ENCODE data around the gene RDH14.

RDH14 gene

DNA sequence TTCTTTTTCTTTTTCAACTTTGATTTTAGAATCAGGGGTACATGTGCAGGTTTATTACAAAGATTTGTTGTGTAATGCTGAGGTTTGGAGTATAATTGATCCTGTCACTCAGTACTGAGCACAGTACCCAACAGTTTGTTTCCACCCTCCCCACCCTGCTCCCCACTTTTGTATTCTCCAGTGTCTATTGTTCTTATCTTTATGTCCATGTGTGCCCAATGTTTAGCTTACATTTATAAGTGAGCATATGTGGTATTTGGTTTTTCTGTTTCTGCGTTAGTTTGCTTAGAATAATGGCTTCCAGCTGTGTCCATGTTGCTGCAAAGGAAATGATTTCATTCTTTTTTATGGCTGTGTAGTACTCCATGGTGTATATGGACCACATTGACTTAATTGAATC, 43.1 kb downstream of the RDH14 start:
- no peak for DNase-seq (ENCODE audit: extremely low read depth, low read depth)
- TF ChIP-seq, protein P1, sequence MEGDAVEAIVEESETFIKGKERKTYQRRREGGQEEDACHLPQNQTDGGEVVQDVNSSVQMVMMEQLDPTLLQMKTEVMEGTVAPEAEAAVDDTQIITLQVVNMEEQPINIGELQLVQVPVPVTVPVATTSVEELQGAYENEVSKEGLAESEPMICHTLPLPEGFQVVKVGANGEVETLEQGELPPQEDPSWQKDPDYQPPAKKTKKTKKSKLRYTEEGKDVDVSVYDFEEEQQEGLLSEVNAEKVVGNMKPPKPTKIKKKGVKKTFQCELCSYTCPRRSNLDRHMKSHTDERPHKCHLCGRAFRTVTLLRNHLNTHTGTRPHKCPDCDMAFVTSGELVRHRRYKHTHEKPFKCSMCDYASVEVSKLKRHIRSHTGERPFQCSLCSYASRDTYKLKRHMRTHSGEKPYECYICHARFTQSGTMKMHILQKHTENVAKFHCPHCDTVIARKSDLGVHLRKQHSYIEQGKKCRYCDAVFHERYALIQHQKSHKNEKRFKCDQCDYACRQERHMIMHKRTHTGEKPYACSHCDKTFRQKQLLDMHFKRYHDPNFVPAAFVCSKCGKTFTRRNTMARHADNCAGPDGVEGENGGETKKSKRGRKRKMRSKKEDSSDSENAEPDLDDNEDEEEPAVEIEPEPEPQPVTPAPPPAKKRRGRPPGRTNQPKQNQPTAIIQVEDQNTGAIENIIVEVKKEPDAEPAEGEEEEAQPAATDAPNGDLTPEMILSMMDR (IDR thresholded peaks at IDR 0.05; ENCODE audit: low read depth, low read length) = no peak

DNA sequence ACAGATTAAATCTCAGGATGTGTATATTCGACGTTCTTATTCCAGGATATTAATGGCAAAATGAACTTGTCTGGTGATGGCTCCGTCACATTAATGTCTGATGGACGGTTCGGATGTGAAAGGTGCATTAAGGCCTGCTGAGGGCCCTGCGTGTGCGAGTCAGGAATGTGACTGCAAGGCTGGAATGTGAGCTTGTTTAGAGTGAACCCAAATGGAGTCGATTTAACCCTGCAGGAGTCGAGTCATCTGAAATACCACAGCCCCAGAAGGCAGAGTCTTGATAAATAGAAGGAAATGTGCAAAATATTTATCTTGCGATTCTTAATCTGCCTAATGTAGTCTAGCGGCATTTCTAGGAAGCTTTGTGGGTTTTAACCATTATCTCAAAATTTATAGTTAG, 44.3 kb downstream of the RDH14 start:
- no peak for DNase-seq (ENCODE audit: extremely low read depth, low read depth)
- TF ChIP-seq, protein P1 (IDR thresholded peaks at IDR 0.05; ENCODE audit: low read depth, low read length) = no peak

DNA sequence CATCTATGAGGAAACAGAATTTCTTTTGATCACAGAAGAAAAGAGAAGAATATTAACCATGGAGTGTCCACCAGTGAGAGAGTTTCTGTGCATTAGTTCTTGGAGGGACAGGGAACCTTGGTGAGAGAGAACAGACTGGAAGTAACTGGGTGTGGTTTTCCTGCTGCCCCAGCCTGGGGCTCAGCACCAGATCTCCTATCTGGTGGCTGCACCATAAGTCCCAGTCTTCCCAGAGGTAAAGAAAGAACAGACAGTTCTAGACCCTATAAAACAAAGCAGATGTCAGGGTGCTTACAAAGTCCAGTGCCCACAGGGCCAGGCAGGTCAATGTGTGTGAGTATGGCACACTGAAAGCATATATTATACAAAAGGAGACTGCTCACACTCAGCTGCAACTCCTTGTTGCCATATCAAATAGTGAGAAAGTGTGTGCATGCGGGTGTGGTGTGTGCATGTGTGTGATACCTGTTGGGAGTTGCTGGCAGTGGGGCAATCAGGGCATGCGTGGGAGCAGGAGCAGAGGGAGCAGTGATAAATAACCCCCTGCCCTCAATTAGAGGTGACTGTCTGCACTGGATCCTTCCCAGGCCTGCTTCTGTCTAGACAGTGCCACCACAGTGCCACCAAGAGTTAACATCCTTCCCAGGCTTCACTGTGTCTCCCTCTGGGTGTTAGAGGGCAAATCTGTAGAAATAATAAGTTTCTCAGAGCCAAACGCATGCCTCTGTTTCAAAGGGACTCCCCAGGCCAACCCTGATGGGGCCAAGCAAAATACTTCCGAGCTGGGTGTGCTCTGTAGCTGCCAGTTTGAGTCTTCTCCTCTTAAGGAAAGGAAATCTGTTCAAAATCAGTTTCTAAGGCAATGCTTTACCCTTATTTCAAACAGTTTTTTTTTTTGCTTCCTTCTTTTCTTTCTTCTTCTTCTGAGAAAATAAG, 45.7 kb downstream of the RDH14 start:
- no peak for DNase-seq (ENCODE audit: extremely low read depth, low read depth)
- TF ChIP-seq, protein P1 (IDR thresholded peaks at IDR 0.05; ENCODE audit: low read depth, low read length) = no peak

DNA sequence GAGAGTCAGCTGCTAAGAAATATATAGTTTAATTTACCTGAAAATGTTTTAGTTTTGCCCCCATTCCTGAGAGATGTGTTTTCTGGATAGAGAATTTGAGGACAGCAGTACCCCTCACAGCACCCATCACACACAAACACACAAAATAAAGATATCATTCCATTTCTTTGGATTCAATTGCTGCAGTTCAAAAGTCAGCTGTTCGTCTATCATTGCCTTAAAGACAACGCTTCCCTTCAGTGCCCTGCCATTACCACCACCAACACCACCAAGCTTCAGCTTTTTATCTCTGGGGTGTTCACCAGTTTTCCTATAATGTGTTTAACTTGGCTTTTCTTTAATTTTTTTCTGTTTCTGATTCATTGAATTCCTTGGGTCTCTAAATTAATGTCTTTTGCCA, 49.7 kb downstream of the RDH14 start:
- TF ChIP-seq, protein P1 (IDR thresholded peaks at IDR 0.05; ENCODE audit: low read depth, low read length) = no peak
- DNase-seq (ENCODE audit: extremely low read depth, low read depth) = no peak

DNA sequence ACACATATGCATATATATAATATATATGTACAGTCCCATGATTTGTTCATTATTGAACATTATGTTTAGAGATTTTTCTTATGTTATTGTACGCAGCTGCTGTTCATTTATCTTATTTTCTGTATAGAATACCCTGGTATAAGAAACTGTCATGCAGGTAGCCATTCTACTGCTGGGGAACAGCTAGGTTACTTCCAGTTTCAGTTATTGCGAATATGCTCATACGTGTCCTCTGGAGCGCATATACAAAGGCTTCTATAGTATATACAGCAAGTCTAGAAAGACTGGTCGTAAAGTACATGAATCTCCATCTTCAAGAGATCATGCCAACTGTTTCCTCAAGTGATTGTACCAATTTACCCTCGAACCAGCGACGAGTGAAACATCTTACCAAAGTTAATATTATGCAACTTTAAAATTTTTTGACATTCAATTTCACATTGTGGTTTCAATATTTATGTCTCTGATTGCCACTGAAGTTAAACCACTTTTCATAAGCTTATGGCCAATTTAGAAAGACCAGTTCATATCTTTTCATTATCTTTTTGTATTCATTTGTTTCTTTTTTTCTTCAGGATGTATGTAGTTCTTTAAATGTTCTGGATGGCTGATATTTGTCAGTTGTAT, 53.5 kb downstream of the RDH14 start:
- DNase-seq (ENCODE audit: extremely low read depth, low read depth) = no peak
- TF ChIP-seq, protein P1 (IDR thresholded peaks at IDR 0.05; ENCODE audit: low read depth, low read length) = no peak

DNA sequence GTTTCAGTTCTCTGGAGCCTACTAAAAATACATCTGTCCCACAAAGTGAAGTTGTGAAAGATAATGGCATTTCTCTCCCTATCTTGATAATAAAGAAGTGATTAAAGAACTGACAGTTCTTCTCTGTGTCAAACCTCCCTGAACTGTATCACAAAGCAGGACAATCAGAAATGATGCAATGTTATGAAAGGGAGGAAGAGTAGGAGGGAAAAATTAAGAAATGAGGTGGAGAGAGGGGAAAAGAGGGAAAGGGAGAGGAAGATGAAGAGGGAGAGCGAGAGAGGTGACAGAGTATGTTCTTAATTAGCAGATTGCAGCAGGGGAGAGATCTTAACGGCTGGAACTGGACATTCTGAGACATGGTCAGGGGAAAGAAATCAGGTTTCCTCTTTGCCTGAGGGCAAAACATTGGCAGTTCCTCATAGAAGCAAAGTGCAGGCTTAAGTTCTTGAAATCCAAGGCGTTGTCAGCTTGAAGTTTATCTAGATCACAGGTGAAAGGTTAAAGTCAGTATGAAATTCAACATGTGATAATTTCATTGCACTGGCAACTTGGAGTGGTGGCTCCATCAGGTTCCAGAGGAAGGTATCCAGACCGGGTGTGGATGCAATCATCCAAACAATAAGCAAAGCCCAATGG, 54.6 kb downstream of the RDH14 start:
- TF ChIP-seq, protein P1 (IDR thresholded peaks at IDR 0.05; ENCODE audit: low read depth, low read length) = no peak
- DNase-seq (ENCODE audit: extremely low read depth, low read depth) = no peak
